ENCODE results near the gene VDAC1.
A peak's percentile ranks its signal among the peaks of the same experiment; 100 is the strongest.

The VDAC1 gene

DNA sequence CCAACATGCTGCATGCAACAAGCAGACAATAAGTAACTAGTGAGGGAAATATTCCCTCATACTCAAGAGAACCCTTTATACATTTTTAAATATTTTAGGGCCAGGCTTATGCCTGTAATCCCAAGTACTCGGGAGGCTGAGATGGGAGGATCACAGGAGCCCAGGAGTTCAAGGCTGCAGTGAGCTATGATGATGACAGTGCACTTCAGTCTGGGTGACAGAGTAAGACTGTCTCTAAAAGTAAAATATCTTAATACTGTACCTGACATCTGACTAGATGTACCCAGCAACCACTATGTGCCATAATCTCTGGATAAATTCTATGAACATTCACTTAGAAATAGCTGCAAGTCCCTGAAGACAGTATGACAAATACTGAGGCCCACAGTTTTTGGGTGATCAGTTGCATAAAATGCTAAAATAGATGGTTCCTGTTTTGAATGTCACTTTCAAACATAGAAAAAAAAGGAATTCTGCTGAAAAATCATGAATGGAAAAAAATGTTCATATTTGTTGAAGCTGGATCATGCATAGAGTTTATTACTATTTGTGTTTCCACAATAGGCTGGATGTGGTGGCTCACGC is 34.4 kb downstream of the VDAC1 start:
- no peak for DNase-seq (ENCODE audit: low spot score)
- TF ChIP-seq, protein P1, sequence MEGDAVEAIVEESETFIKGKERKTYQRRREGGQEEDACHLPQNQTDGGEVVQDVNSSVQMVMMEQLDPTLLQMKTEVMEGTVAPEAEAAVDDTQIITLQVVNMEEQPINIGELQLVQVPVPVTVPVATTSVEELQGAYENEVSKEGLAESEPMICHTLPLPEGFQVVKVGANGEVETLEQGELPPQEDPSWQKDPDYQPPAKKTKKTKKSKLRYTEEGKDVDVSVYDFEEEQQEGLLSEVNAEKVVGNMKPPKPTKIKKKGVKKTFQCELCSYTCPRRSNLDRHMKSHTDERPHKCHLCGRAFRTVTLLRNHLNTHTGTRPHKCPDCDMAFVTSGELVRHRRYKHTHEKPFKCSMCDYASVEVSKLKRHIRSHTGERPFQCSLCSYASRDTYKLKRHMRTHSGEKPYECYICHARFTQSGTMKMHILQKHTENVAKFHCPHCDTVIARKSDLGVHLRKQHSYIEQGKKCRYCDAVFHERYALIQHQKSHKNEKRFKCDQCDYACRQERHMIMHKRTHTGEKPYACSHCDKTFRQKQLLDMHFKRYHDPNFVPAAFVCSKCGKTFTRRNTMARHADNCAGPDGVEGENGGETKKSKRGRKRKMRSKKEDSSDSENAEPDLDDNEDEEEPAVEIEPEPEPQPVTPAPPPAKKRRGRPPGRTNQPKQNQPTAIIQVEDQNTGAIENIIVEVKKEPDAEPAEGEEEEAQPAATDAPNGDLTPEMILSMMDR (IDR thresholded peaks at IDR 0.05; ENCODE audit: extremely low read depth, missing control alignments) = no peak

DNA sequence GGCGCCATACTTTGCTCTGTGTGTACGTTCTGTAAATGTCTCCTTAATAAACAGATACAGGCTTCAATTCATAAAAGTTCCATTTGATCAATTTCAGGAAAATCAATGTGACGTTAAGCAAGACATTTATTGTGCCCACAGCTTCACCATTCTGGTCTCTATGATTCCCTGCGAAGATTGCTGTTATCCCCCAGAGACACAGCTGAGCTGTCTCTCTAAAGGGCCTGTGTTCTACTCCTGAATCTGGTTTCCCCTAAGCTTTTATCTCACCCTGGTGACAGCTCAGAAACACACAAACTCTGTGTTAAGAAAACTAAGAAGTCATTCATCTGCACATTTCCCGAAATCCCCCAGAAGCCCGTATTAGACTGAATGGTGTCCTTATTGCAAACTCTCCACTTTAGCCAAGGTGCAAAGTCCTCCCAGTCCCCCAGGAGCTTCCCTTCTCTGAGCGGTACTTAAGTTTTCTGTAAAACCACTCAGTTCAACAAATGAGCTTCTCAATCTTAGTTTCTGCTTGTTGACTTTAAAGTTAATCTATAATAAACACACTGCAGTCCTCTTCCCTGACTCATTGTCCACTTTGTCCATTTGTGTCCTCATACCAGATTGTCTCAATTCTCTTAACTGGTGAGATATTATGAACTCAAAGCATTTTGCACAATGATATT is 35.0 kb downstream of the VDAC1 start:
- TF ChIP-seq, protein P1 (IDR thresholded peaks at IDR 0.05; ENCODE audit: extremely low read depth, missing control alignments) = no peak
- peak; percentile 34 for DNase-seq (ENCODE audit: low spot score)

DNA sequence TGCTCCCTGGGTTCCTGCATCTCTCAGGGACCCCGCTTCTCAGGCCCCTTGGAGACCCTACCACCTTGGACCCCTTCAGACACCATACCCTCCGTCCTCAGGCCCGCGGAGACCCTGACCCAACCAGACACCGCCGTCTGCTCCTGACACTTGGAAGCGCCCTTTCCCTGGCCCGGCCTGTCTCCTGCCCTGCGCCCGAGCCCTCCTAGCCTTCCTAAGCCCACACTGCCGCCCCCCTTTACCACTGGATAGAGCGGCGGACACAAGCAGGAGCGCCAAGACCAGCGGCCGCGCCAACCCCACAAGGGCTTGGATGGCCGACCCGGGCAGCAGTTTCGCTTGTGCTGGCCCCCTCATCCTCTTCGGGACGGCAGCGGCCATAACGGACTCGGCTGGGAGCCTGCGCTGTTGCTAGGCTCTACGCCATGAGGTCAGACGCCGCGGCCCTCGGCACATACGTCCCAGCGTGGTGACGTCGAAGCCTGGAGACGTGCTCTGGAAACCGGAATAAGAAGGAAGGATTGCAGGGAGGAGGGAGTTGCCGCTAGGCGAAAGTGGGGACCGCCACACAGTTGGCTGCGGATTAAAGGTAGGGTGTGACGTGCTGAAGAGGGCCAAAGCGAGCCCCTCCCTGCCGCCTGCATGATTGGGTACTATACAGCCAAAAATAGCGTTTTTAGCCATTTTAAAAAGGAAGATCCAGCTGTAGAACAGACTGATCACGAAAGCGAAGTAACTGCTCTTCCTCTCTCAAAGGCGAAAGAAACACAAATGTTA is 36.4 kb downstream of the VDAC1 start, which contains the start of gene C5orf15:
Gene C5orf15 (minus strand): TSS at position 422 of the 777 bp plus-strand sequence. CDS start 41 bp downstream, at position 381.
- TF ChIP-seq, protein P1 (IDR thresholded peaks at IDR 0.05; ENCODE audit: extremely low read depth, missing control alignments) = no peak

DNA sequence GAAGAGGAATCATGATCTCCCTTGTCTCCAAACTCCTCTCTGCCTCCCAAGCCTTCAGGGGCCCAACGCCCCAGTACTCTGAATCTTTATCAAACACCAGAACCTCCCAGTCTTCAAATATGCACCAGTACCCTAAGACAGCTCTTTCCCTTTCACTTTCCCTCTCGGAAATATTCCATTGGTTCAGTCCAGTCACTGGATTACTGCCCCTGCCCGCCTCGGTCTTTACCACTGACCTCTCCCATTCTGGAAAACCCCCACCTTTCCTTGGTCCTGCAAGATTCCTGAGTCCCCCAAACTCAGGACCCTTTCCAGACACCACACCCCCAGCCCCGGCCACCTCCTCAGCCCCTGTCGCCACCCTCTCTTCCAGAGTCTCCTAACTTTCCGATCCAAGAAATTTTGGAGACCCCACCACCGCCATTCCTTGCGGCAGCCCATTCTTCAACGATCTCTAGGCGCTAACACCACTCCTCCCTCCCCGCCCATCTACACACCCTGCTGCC is 37.0 kb downstream of the VDAC1 start:
- no peak for DNase-seq (ENCODE audit: low spot score)
- TF ChIP-seq, protein P1 (IDR thresholded peaks at IDR 0.05; ENCODE audit: extremely low read depth, missing control alignments) = no peak

More for the DNA sequence above, 36.4 kb downstream of the VDAC1 start, which contains the start of gene C5orf15:
- DNase-seq (ENCODE audit: low spot score) = peak; percentile 86

DNA sequence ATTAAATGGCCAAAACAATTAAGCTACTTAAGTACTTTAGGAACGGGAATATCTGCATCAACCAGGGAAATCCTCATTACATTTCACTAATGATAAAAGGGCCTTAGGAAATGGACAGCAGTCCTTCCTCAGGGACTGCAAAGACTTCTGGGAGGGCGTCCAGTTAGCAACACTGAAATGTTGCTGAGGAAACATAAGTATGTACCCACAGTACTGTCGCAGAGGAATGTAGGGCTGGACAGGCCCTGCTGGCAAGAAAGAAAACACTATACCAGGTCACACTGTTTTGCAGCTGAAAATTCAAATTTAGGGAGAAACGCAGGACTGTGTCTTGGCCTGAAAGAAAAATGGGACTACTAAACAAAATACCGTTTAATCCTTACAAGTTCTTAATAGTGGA is 37.7 kb downstream of the VDAC1 start:
- DNase-seq (ENCODE audit: low spot score) = no peak
- TF ChIP-seq, protein P1 (IDR thresholded peaks at IDR 0.05; ENCODE audit: extremely low read depth, missing control alignments) = no peak

DNA sequence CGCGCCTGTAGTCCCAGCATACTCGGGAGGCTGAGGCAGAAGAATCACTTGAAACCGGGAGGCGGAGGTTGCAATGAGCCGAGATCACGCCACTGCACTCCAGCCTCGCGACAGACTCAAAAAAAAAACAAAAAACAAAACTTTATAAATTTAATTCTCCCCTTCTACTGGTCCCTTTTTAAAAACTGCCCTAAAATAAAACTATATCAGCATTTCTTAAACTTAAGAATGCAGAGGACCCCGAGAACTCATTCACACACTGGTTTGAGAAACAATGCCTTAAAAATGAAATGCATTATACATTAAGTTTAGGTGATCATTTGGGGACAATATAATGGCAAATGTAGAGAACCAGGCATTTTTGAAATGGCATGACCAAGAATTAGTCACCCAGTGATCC is 38.7 kb downstream of the VDAC1 start:
- no peak for DNase-seq (ENCODE audit: low spot score)
- TF ChIP-seq, protein P1 (IDR thresholded peaks at IDR 0.05; ENCODE audit: extremely low read depth, missing control alignments) = no peak

Measured in GM20000 (cell line).